ENCODE measurements around the gene TRAF3IP1.

- TF ChIP-seq SP1 (IDR thresholded peaks at IDR 0.05) (no peak), SUZ12 (IDR thresholded peaks at IDR 0.05) (no peak), FOXM1 (IDR thresholded peaks at IDR 0.05; ENCODE audit: borderline replicate concordance) (no peak), ELF4 (IDR thresholded peaks at IDR 0.05) (no peak), BHLHE40 (IDR thresholded peaks at IDR 0.05; ENCODE audit: borderline replicate concordance) (no peak), FOXK2 (IDR thresholded peaks at IDR 0.05) (no peak), NFRKB (IDR thresholded peaks at IDR 0.05) (no peak), PKNOX1 (IDR thresholded peaks at IDR 0.05) (no peak), FOXA1 (IDR thresholded peaks at IDR 0.05) (no peak)
Measured at GRCh38 chr2:238330391-238330790, 10.1 kb downstream of the TRAF3IP1 start.
